Renal cortex interstitium (tissue), 11 donors: ENCODE measurements around the gene PUM1. TPM values are rescaled to one million over a fixed set of nuclear protein-coding genes. Genes with fewer than 3 reads are reported as not detected.
"Not testable (repeated sequence)": the region's sequence is repeated elsewhere in the genome, so short reads cannot be mapped to it uniquely, and the experiment has no call there.

Source experiments
- DNase-seq, 11 donors: peaks; one replicate each; pipeline ENCODE4 v3.0.0-alpha.2; 2013; ENCODE audit warnings: low read depth in 9 of 11, low spot score in 4 of 11; ENCODE audit errors: extremely low read depth in 1 of 11
- polyA plus RNA-seq, 3 donors: library from polyadenylated mRNA; unstranded; fragments of 120-200 nt; gene quantifications; one replicate each; pipeline ENCODE4 v1.2.1, GENCODE V29; 2013; ENCODE audit not compliant: insufficient read length in 3 of 3

The PUM1 gene
- polyA plus RNA-seq, 3 donors, result 108 to 134 (median 120) TPM

DNA sequence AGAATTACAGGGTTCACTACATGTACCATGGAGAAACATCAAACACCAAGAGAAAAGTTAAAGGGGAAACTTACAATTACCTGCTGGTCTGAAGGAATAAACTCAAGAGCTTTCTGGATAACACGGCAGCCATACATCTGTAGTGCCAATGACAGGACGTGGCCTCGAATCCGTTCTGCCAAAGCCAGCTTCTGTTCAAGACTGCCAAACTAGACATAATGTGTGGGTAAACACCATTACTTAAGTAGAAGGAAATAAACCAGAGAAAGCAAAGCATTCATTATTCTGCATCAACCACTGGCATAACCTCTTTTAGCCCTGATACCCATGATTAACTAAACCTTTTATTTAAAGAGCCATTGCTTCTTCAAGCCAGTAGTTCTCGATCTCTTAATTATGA lies 115.5 kb downstream of the PUM1 start:
- DNase-seq, result no peak

- not testable (repeated sequence) for DNase-seq
These were observed 116.1 kb downstream of the PUM1 start for GRCh38 chr1:30949487-30949838.

- DNase-seq, result not testable (repeated sequence)
These were observed 116.6 kb downstream of the PUM1 start for GRCh38 chr1:30948813-30949486.

DNA sequence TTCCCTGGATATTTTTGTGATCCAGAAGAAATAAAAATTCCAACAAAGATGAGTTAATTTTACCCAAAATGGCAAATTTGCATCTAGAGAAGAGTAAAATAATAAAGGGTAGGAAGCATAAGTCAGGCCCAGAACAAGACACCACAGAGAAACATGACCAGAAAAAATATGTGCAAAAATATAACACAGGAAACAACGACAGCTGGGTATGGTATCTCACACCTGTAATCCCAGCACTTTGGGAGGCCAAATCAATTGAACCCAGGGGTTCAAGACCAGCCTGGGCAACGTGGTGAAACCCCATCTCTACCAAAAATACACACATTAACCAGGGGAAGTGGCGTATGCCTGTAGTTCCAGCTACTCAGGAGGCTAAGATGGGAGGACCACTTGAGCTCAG lies 117.2 kb downstream of the PUM1 start:
- DNase-seq, result no peak

DNA sequence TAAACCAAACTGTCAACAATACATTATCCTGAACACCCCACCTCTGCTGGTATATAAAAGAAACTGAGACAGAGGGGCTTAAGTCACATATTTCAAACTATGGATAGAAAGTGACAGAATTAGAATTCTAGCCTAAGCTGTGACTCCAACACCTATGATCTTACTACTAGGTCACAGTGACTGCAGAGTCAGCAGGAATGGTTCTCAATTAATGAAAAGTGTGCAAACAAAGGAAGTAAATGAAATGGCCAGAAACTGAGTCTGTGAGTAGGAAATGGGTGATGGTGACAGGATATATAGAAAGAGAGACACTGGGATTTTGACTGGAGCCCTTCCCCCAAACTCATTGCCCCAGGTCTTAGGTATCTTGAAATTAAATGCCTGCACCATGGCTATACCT lies 118.3 kb downstream of the PUM1 start:
- DNase-seq, result no peak

- DNase-seq, result no peak
These were observed 123.1 kb downstream of the PUM1 start for GRCh38 chr1:30942326-30942963.

- DNase-seq, result no peak
These were observed 125.0 kb downstream of the PUM1 start for GRCh38 chr1:30940541-30940940.

- no peak for DNase-seq
These were observed 128.9 kb downstream of the PUM1 start for GRCh38 chr1:30936541-30937171.

DNA sequence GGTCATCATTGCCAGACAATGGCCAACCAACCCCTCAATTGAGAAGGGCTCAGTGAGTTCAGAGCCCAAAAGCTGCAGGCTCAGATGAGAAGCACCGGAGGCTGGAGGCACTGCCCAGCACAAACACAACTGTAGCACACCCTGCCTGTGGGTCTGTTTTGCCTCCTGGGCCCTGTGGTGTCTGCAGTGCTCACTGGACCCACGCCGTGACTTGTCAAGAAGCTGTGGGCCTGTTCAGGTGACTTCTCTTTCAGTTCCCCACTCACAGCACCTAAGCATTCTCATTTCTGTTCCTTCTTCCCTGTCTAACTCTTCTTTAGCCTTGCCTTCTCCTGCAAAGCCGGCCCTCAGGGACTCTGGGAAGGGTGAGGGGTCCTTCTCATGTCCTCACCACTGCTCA lies 129.8 kb downstream of the PUM1 start:
- not testable (repeated sequence) for DNase-seq

DNA sequence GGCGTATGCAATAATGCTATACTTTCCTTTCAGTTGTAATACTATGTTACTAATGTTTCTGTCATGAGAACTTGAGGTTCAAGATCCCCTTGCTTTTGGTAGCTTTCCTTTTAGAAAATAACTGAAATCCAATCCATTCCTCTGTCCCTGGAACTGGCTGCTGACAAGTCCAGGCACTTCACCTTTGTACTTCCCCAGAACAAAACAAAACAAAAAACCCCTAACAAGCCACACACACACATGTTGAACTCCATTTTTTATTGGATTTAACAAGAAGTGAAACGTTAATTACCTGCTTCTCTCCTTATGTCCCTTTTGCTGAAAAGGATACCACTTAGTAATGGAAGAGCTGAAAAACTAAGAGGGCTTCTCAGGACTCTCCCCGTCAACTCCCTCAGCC lies 130.9 kb downstream of the PUM1 start:
- DNase-seq, result no peak

DNA sequence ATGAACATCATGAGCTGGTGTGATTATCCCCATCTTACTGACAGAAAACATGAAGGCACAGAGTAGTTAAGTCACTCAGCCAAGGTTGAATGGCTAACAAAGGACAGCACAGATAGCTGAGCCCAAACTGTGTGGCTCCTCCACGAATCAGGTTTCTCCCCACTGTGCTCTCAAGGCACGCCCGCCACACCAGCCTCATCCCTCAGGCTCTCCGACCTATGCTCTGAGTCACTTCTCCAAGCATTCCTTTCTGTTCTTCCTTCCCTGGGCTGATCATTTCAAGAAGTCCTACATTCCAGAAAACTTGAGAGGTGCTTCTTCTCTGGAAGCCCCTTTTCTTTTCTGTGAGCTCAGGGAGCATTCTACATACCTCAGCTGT lies 131.7 kb downstream of the PUM1 start:
- no peak for DNase-seq

DNA sequence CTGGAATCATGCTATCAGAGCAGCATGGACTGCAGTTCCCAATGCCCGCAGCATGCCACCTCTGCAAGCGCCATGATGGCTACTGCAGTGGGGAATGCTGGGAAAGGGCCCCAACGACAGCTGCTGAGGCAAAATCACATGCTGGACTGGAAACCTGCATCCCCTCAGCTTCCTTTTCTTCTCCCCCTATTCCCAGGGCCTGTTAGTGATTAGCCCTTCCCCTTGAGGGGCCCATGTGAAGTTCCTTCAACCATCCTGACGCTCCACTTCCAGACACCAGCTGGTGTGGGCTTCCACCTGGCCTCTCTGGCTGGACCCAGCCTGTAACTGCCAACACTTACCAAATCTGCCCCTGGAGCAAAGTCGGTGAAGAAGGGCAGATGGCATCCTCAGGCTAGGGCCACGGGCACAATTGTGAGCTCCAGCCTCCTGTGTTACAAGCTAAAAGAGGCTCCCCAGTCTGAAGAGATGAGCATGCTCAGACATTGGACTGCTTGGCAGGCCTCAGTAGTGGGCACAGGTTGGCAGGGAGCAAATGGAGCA lies 134.8 kb downstream of the PUM1 start:
- no peak for DNase-seq

- DNase-seq, result no peak
These were observed 135.5 kb downstream of the PUM1 start for GRCh38 chr1:30929944-30930525.

DNA sequence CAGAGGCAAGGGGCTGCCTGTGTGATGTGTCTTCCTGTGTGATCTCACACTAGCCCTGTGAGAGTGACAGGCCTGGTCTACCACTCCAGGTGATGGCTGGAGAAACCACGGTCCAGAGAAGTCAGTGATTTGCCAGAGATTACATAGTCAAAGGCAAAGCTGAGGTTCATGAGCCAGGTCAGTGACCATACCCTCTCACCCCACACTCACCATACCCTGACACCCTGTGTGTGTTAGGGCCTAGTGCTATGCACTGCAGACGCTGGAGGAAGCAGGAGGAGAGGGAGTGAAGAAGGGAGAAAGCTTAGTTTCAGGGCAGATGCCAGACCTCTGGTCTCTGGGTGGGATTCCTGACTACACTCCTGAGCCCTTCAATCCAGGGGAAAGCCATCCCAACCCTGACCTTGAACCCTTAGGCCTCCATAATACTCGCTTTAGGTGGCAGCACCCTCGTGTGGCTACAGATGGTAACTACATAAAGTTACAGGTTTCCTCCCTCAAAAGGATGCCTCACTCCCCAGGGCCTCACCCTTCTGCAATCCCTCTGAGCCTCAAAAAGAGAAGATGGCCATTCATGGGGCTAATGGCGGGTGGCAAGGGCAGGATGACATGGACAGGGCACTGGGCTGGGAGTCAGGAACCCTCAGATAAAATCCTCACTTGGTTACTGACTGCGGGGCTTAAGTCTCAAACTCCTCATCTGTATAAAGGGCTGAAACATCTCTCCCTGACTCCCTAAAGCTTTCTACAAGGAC lies 136.2 kb downstream of the PUM1 start:
- no peak for DNase-seq

DNA sequence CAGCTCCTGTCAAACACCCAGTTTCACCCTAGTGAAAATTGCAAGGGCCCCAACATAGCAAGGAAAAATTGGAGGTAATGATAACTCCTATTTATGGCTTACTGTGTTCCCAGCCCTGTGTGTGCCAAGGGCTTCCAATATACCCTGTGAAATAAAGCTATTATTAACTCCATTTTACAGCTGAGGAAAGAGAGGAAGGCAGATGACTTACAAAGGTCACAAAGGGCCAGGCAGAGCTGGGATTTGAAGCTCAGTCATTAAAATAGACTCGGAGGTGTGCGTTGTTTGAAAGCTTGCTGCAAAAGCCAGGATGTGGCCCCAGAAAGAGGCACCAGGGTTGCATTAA lies 136.8 kb downstream of the PUM1 start:
- no peak for DNase-seq

- DNase-seq, result no peak
These were observed 137.3 kb downstream of the PUM1 start for GRCh38 chr1:30928171-30928570.

DNA sequence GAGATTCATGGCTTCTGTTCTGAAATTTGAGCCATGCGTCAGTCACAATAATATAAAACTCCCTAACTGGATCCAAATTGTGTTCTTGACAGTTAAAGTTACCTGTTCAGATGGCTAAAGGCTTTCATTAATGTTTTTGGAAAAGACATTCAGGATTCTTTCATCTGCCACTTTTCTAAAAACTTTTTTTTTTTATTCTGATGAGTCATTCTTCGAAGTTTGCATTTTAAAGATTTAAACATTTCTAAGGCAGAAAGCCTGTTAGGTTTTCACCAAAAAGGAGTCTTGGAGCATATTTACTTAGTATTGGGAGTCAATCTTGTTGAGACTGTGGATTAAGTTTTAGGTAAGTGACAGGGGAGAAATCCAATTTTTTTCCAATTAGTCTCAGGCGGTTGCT lies 138.1 kb downstream of the PUM1 start:
- DNase-seq, result no peak

DNA sequence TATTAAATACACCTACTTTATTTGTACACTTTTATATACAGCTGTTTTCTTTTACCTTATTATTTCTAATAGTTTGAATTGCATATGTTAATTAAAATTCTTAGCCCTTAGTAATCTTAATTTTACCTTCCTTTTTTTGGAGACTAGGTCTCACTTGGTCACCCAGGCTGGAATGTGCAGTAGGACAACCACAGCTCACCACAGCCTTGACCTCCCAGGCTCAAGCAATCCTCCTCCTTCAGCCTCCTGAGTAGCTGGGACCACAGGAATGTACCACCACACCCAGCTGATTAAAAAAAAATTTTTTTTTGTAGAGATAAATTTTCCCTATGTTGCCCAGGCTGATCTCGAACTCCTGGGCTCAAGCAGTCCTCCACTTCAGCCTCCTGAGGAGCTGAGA lies 141.9 kb downstream of the PUM1 start:
- DNase-seq, result no peak

- DNase-seq, result no peak
These were observed 144.7 kb downstream of the PUM1 start for GRCh38 chr1:30920827-30921226.
